Measurements from ENCODE around the gene FGD2. TPM values are rescaled to one million over a fixed set of nuclear protein-coding genes. Genes with fewer than 3 reads are reported as not detected.

FGD2 gene
- total RNA-seq, 1 experiment from 2014 or later, result 0.13 TPM

DNA sequence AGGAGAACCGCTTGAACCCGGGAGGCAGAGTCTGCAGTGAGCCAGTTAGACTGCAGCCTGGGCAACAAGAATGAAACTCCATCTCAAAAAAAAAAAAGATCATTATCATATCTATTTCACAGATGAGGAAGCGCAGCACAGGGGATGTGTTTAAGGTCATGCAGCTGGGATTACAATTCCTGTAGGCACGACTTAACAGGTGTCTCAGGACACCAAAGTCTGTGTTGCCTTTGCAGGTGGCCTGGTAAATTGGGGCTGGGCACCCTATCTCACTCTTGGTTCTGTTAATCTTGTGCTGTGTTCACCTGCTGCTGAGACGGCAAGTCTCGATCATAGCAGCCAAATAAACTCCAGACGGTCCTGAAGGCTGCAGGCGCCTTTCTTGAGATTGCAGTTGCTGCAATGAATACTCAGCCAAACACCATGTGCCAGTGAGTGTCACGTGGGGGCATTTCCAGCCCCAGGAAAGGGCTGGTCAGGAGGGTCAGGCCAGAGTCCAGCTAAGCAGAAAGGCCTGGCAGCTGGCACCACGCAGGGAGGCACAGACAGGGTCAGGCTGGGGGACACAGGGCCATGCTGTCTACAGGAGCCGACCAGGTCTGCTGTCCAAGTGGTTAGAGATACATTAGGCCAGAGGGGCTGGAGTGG, 55.8 kb downstream of the FGD2 start:
- H3K27ac ChIP-seq (ENCODE audit: insufficient read length, low read depth, low read length), result no peak overlapping the region
- no peak overlapping the region for H2BK5ac ChIP-seq (ENCODE audit: insufficient read length, low read length)
- H3K4me3 Mint-ChIP-seq, result no peak overlapping the region
- no peaks in the 10 kb centered on the region for H3K27me3 Mint-ChIP-seq (ENCODE audit: low read depth)
- no peak overlapping the region for H2AFZ ChIP-seq (ENCODE audit: low read length)
- H3K4me1 Mint-ChIP-seq, result peaks cover 38 to 41% of the 10 kb centered on the region in 2 experiments
- H2BK15ac ChIP-seq (ENCODE audit: low read depth, low read length), result no peak overlapping the region
- H3K79me1 ChIP-seq (ENCODE audit: insufficient read depth, low read depth, low read length, poor library complexity, severe bottlenecking), result no peaks in the 10 kb centered on the region
- no peak overlapping the region for H3K14ac ChIP-seq (ENCODE audit: insufficient read depth, low read length)
- peaks cover 4% of the 10 kb centered on the region; the same call in 1 of the 2 replicates for H3K4me1 ChIP-seq (ENCODE audit: insufficient read depth, low read length)
- H2BK20ac ChIP-seq (ENCODE audit: low read depth, low read length, poor library complexity, severe bottlenecking), result no peak overlapping the region
- no CpG with 5 or more reads among the region's 11 CpGs for WGBS (ENCODE audit: extremely low coverage, insufficient read length, low lambda C conversion rate)
- DNase-seq, result no peak
- TF ChIP-seq, protein P1, sequence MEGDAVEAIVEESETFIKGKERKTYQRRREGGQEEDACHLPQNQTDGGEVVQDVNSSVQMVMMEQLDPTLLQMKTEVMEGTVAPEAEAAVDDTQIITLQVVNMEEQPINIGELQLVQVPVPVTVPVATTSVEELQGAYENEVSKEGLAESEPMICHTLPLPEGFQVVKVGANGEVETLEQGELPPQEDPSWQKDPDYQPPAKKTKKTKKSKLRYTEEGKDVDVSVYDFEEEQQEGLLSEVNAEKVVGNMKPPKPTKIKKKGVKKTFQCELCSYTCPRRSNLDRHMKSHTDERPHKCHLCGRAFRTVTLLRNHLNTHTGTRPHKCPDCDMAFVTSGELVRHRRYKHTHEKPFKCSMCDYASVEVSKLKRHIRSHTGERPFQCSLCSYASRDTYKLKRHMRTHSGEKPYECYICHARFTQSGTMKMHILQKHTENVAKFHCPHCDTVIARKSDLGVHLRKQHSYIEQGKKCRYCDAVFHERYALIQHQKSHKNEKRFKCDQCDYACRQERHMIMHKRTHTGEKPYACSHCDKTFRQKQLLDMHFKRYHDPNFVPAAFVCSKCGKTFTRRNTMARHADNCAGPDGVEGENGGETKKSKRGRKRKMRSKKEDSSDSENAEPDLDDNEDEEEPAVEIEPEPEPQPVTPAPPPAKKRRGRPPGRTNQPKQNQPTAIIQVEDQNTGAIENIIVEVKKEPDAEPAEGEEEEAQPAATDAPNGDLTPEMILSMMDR (conservative IDR thresholded peaks at IDR 0.05), result no peak
- no peaks in the 10 kb centered on the region for H3K79me2 ChIP-seq (ENCODE audit: insufficient read depth, low read length)
- H2AK5ac ChIP-seq (ENCODE audit: insufficient read length, low read length), result no peak overlapping the region
- no peaks in the 10 kb centered on the region for H3K9me3 ChIP-seq (ENCODE audit: control insufficient read depth, low read depth, low read length)
- no peak overlapping the region for H2BK120ac ChIP-seq (ENCODE audit: low read depth, low read length, poor library complexity, severe bottlenecking)
- no peaks in the 10 kb centered on the region for H3K23me2 ChIP-seq (ENCODE audit: insufficient read length, low read depth, low read length, poor library complexity, severe bottlenecking)
- no peak overlapping the region for H3K18ac ChIP-seq (ENCODE audit: insufficient read length, low read depth, low read length)
- H3T11ph ChIP-seq (ENCODE audit: low read length), result no peak overlapping the region
- no peaks in the 10 kb centered on the region for H3K9me3 Mint-ChIP-seq
- H4K5ac ChIP-seq (ENCODE audit: insufficient read length, low read depth, low read length), result no peak overlapping the region
- H3K27me3 ChIP-seq (ENCODE audit: insufficient read depth, low read length), result no peaks in the 10 kb centered on the region
- no peak overlapping the region for H3K9ac ChIP-seq (ENCODE audit: extremely low read depth, insufficient read length, low read length)
- no peak overlapping the region for H4K8ac ChIP-seq (replicated peaks; ENCODE audit: insufficient read length, low read depth, low read length)
- H3K4ac ChIP-seq (ENCODE audit: low read depth, low read length), result no peak overlapping the region
- H3K23ac ChIP-seq (ENCODE audit: insufficient read length, low read depth, low read length), result no peak overlapping the region
- no peak overlapping the region for H3K56ac ChIP-seq (ENCODE audit: insufficient read length, low read depth, low read length)
- no peak overlapping the region for H2BK12ac ChIP-seq (ENCODE audit: insufficient read length, low read depth, low read length)
- peaks cover 0 to 2% (median 0%) of the 10 kb centered on the region in 3 experiments; a peak in 1 of 7 replicates for H3K36me3 Mint-ChIP-seq (ENCODE audit: insufficient read depth in 1 of 3, low read depth in 3 of 3)
- H3K27ac Mint-ChIP-seq, result peak overlapping the region in 1 of 3 experiments; percentile 83; a peak in 3 of 7 replicates
- no peak overlapping the region for H3K4me2 ChIP-seq (ENCODE audit: insufficient read depth, insufficient read length, low read length)
- no peaks in the 10 kb centered on the region for H4K20me1 ChIP-seq (ENCODE audit: control insufficient read depth, insufficient read depth, insufficient read length)
- H4K91ac ChIP-seq (ENCODE audit: insufficient read length, low read depth, low read length), result no peak overlapping the region
